HepG2 (cell line): ENCODE data around the gene RUSF1. TPM values are rescaled to one million over a fixed set of nuclear protein-coding genes. Genes with fewer than 3 reads are reported as not detected.

Experiments
- CREM ChIP-seq, 2 experiments: sonication (generic) in 1 of 2; formaldehyde crosslinking in 1 of 2; IDR thresholded peaks; 2 replicates each; pipeline versions ENCODE4 v1.4.0 to v1.6.1; 2016 to 2020; ENCODE audit warnings: antibody characterized with exemption in 1 of 2, mild to moderate bottlenecking in 1 of 2, missing genetic modification reagents in 1 of 2
- HNRNPL ChIP-seq: fragments of 200-400 bp; formaldehyde crosslinking; IDR thresholded peaks from 2 replicates; pipeline ENCODE4 v1.6.1; 2017; ENCODE audit warnings: mild to moderate bottlenecking, low read depth, low read length
- ISL2 ChIP-seq: sonication (generic); formaldehyde crosslinking; IDR thresholded peaks from 2 replicates; pipeline ENCODE4 v1.5.0; 2020; ENCODE audit warnings: missing genetic modification reagents
- KLF16 ChIP-seq, 2 experiments: sonication (generic) in 1 of 2; formaldehyde crosslinking in 1 of 2; IDR thresholded peaks; 2 replicates each; pipeline versions ENCODE4 v1.6.1 to v1.8.0; 2016 to 2023; ENCODE audit warnings: missing genetic modification reagents in 2 of 2, missing compliant biosample characterization in 1 of 2
- MED1 ChIP-seq: sonication (generic); formaldehyde crosslinking; IDR thresholded peaks from 2 replicates; pipeline ENCODE4 v1.4.0; 2020; ENCODE audit warnings: missing genetic modification reagents
- NR2F1 ChIP-seq, 2 experiments: fragments of 450-650 bp in 1 of 2; formaldehyde crosslinking in 1 of 2; IDR thresholded peaks; 2 replicates each; pipeline versions ENCODE4 v1.5.0 to v1.6.1; 2016 to 2020; ENCODE audit warnings: mild to moderate bottlenecking in 1 of 2, missing compliant biosample characterization in 1 of 2, missing genetic modification reagents in 1 of 2, moderate library complexity in 1 of 2
- RARG ChIP-seq: sonication (generic); formaldehyde crosslinking; IDR thresholded peaks from 2 replicates; pipeline ENCODE4 v1.4.0; 2020; ENCODE audit warnings: low read depth, mild to moderate bottlenecking, missing genetic modification reagents
- SP4 ChIP-seq: sonication (generic); formaldehyde crosslinking; IDR thresholded peaks from 2 replicates; pipeline ENCODE4 v1.8.1; 2023; ENCODE audit warnings: mild to moderate bottlenecking, missing genetic modification reagents
- SP5 ChIP-seq: IDR thresholded peaks from 2 replicates; pipeline ENCODE4 v1.6.1; 2016; ENCODE audit warnings: low read depth, borderline replicate concordance
- SRY ChIP-seq: sonication (generic); formaldehyde crosslinking; IDR thresholded peaks from 2 replicates; pipeline ENCODE4 v1.8.0; 2022; ENCODE audit warnings: mild to moderate bottlenecking, missing genetic modification reagents
- TP53 ChIP-seq: sonication (generic); formaldehyde crosslinking; conservative IDR thresholded peaks from 2 replicates; pipeline ENCODE4 v1.4.0; 2020; ENCODE audit warnings: missing genetic modification reagents
- ZFP41 ChIP-seq: sonication (generic); formaldehyde crosslinking; IDR thresholded peaks from 2 replicates; pipeline ENCODE4 v1.4.0; 2020; ENCODE audit warnings: mild to moderate bottlenecking, missing genetic modification reagents, borderline replicate concordance
- ZNF292 ChIP-seq: sonication (generic); formaldehyde crosslinking; IDR thresholded peaks from 2 replicates; pipeline ENCODE4 v1.8.1; 2022; ENCODE audit warnings: mild to moderate bottlenecking, low read depth, missing genetic modification reagents, borderline replicate concordance
- ZNF569 ChIP-seq: sonication (generic); formaldehyde crosslinking; IDR thresholded peaks from 2 replicates; pipeline ENCODE4 v1.5.0; 2020; ENCODE audit warnings: mild to moderate bottlenecking, missing genetic modification reagents, moderate library complexity, borderline replicate concordance
- ZNF605 ChIP-seq: sonication (generic); formaldehyde crosslinking; IDR thresholded peaks from 2 replicates; pipeline ENCODE4 v1.8.0; 2022; ENCODE audit warnings: mild to moderate bottlenecking, missing genetic modification reagents
- ZNF776 ChIP-seq: sonication (generic); formaldehyde crosslinking; IDR thresholded peaks from 2 replicates; pipeline ENCODE4 v1.4.0; 2020; ENCODE audit warnings: mild to moderate bottlenecking, missing genetic modification reagents
- ZNF83 ChIP-seq: sonication (generic); formaldehyde crosslinking; IDR thresholded peaks from 2 replicates; pipeline ENCODE4 v1.4.0; 2020; ENCODE audit warnings: missing genetic modification reagents, mild to moderate bottlenecking, borderline replicate concordance
- polyA plus RNA-seq, 8 experiments: library from polyadenylated mRNA; depleted of rRNA in 3 of 8; stranded (reverse) in 7 of 8; unstranded in 1 of 8; fragments of >200 nt; fragmentation: Illumina TruSeq in 4 of 8; extraction: Trizol in 4 of 8; gene quantifications; 2 replicates each; pipeline versions ENCODE4 v1.2.1 to v1.2.3, GENCODE V29; 2011 to 2016; ENCODE audit warnings: low read depth in 4 of 8, missing spikeins in 1 of 8, mixed read lengths in 1 of 8; ENCODE audit not compliant: insufficient read depth in 1 of 8
- total RNA-seq, 5 experiments: library from RNA; depleted of rRNA; stranded (reverse); fragments of >200 nt; fragmentation: Illumina TruSeq; extraction: Trizol; gene quantifications; 2 replicates each; pipeline ENCODE4 v1.2.3, GENCODE V29; 2016; ENCODE audit warnings: low read depth in 1 of 5
- TF ChIP-seq, protein P1 (sequence below): sonication (generic); formaldehyde crosslinking; IDR thresholded peaks from 2 replicates; pipeline ENCODE4 v1.8.1; 2023; ENCODE audit warnings: mild to moderate bottlenecking, inconsistent platforms, moderate library complexity, missing genetic modification reagents, borderline replicate concordance
- TF ChIP-seq, protein P2 (sequence below): sonication (generic); formaldehyde crosslinking; IDR thresholded peaks from 2 replicates; pipeline ENCODE4 v1.4.0; 2020; ENCODE audit warnings: low read depth, mild to moderate bottlenecking, missing genetic modification reagents
- TF ChIP-seq, protein P3 (sequence below): sonication (generic); formaldehyde crosslinking; conservative IDR thresholded peaks from 2 replicates; pipeline ENCODE4 v1.4.0; 2020; ENCODE audit warnings: missing genetic modification reagents
- TF ChIP-seq, protein P4 (sequence below): sonication (generic); formaldehyde crosslinking; IDR thresholded peaks from 2 replicates; pipeline ENCODE4 v1.9.0; 2021; ENCODE audit warnings: missing genetic modification reagents, mild to moderate bottlenecking, borderline replicate concordance

Gene RUSF1
- total and polyA plus RNA-seq, 2 of the 13 experiments (the other 11 are each of a cell fraction or from before 2014, with no cell fraction given): 40.8 to 50.2 TPM

DNA sequence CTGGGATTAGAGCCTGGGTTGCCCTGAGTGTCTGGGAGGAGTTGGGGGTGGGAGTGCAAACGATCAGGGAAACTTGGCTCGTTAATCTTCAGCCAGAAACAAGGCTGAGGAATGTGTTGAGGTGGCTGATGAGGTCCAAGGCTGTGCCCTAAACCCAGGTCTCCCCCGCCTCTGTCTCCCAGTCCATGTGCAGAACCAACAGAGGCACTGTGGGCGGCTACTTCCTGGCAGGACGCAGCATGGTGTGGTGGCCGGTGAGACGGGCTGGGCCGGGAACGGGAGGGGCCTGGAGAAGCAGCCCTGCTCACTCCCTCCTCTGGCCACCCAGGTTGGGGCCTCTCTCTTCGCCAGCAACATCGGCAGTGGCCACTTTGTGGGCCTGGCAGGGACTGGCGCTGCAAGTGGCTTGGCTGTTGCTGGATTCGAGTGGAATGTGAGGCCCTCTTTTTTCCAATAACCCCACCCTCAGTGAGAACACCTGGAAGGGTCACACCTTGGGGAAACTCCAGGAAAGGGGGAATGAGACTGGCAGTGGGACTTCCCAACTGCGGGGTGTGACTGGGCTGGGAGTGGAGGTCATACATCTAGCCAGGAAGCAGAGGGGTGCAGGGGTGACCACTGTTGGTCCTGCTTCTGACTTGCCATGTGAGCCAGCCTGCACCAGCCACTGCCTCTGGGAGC, 23.6 kb downstream of the RUSF1 start (continued):
- TF ChIP-seq ZNF83 (0 out of 2 replicates have a peak, but pooled peaks have one; percentile 28), ZFP41 (CRISPR knock-in tag) (0 out of 2 replicates have a peak, but pooled peaks have one; percentile 47), ZNF776 (CRISPR knock-in tag) (no peak), RARG (no peak), ISL2 (CRISPR knock-in tag) (peak; percentile 58; the same call in 1 of the 2 replicates), ZNF292 (CRISPR knock-in tag) (peak; percentile 93; the same call in 1 of the 2 replicates), CREM (IDR thresholded peaks at IDR 0.05) (peak; percentile 16; the same call in 1 of the 2 replicates), CREM (CRISPR knock-in tag; IDR thresholded peaks at IDR 0.05) (no peak), SP5 (CRISPR knock-in tag) (peak; percentile 83), TP53 (CRISPR knock-in tag) (0 out of 2 replicates have a peak, but pooled peaks have one; percentile 47), KLF16 (CRISPR knock-in tag; IDR thresholded peaks at IDR 0.05) (peak in 1 of 2 experiments; percentile 51; a peak in 1 of 4 replicates), NR2F1 (CRISPR knock-in tag; IDR thresholded peaks at IDR 0.05) (peak in 1 of 2 experiments; percentile 8; a peak in 1 of 4 replicates), SRY (CRISPR knock-in tag) (0 out of 2 replicates have a peak, but pooled peaks have one; percentile 64), HNRNPL (0 out of 2 replicates have a peak, but pooled peaks have one; percentile 26), ZNF605 (peak; percentile 62), SP4 (CRISPR knock-in tag) (peak; percentile 83), ZNF569 (no peak), MED1 (CRISPR knock-in tag) (peak; percentile 65)
- TF ChIP-seq, protein P1, sequence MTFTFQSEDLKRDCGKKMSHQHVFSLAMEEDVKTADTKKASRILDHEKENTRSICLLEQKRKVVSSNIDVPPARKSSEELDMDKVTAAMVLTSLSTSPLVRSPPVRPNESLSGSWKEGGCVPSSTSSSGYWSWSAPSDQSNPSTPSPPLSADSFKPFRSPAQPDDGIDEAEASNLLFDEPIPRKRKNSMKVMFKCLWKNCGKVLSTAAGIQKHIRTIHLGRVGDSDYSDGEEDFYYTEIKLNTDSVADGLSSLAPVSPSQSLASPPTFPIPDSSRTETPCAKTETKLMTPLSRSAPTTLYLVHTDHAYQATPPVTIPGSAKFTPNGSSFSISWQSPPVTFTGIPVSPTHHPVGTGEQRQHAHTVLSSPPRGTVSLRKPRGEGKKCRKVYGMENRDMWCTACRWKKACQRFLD: peak; percentile 52; the same call in 1 of the 2 replicates
- TF ChIP-seq, protein P2, sequence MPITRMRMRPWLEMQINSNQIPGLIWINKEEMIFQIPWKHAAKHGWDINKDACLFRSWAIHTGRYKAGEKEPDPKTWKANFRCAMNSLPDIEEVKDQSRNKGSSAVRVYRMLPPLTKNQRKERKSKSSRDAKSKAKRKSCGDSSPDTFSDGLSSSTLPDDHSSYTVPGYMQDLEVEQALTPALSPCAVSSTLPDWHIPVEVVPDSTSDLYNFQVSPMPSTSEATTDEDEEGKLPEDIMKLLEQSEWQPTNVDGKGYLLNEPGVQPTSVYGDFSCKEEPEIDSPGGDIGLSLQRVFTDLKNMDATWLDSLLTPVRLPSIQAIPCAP (CRISPR knock-in tag): no peak
- TF ChIP-seq, protein P3, sequence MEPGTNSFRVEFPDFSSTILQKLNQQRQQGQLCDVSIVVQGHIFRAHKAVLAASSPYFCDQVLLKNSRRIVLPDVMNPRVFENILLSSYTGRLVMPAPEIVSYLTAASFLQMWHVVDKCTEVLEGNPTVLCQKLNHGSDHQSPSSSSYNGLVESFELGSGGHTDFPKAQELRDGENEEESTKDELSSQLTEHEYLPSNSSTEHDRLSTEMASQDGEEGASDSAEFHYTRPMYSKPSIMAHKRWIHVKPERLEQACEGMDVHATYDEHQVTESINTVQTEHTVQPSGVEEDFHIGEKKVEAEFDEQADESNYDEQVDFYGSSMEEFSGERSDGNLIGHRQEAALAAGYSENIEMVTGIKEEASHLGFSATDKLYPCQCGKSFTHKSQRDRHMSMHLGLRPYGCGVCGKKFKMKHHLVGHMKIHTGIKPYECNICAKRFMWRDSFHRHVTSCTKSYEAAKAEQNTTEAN (CRISPR knock-in tag): 0 out of 2 replicates have a peak, but pooled peaks have one; percentile 40
- TF ChIP-seq, protein P4, sequence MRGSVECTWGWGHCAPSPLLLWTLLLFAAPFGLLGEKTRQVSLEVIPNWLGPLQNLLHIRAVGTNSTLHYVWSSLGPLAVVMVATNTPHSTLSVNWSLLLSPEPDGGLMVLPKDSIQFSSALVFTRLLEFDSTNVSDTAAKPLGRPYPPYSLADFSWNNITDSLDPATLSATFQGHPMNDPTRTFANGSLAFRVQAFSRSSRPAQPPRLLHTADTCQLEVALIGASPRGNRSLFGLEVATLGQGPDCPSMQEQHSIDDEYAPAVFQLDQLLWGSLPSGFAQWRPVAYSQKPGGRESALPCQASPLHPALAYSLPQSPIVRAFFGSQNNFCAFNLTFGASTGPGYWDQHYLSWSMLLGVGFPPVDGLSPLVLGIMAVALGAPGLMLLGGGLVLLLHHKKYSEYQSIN: no peak
